A673 (cell line): Measurements from ENCODE around the gene MSH3. TPM values are rescaled to one million over a fixed set of nuclear protein-coding genes. Genes with fewer than 3 reads are reported as not detected.

Experiments
- BruUV-seq: library from RNA; stranded (reverse); fragments of 400-500 nt; replicated peaks from 2 replicates; lab custom pipeline; 2021; lab: Mats Ljungman, UMichigan
- CTCF ChIA-PET: fragments of 300-600 bp; sonication (Branson Sonifier 250); formaldehyde crosslinking; loops from one replicate; lab custom pipeline; 2022; ENCODE audit warnings: antibody characterized with exemption; lab: Charles Lee
- POLR2A ChIA-PET: fragments of 300-600 bp; sonication (Branson Sonifier 250); formaldehyde crosslinking; loops from one replicate; lab custom pipeline; 2022; ENCODE audit warnings: antibody characterized with exemption; ENCODE audit not compliant: low non-redundant PET; lab: Charles Lee
- DNase-seq: peaks from one replicate; pipeline ENCODE4 v3.0.0-alpha.2; 2015; ENCODE audit warnings: low spot score
- H3K27ac ChIP-seq: fragments of 200-600 bp; sonication (generic); 2 replicates; pipeline ENCODE4 v1.5.1; 2016; ENCODE audit warnings: mixed run types, low read depth, mild to moderate bottlenecking, mixed read lengths, antibody characterized with exemption, low read length; ENCODE audit not compliant: poor library complexity, severe bottlenecking
- H3K27me3 ChIP-seq: fragments of 200-600 bp; sonication (generic); replicated peaks from 2 replicates; pipeline ENCODE4 v1.6.1; 2017; ENCODE audit warnings: mixed run types, low read depth, mild to moderate bottlenecking, mixed read lengths, antibody characterized with exemption, low read length; ENCODE audit not compliant: insufficient read depth, poor library complexity
- H3K36me3 ChIP-seq: fragments of 200-600 bp; sonication (generic); 2 replicates; pipeline ENCODE4 v1.6.1; 2016; ENCODE audit warnings: mixed run types, mild to moderate bottlenecking, mixed read lengths, antibody characterized with exemption, low read length; ENCODE audit not compliant: insufficient read depth, poor library complexity, severe bottlenecking
- H3K4me1 ChIP-seq: fragments of 200-600 bp; sonication (generic); 2 replicates; pipeline ENCODE4 v1.6.1; 2017; ENCODE audit warnings: mixed run types, mild to moderate bottlenecking, mixed read lengths, antibody characterized with exemption, low read length; ENCODE audit not compliant: insufficient read depth, poor library complexity, severe bottlenecking
- H3K4me3 ChIP-seq: fragments of 200-600 bp; sonication (generic); 2 replicates; pipeline ENCODE4 v1.5.1; 2016; ENCODE audit warnings: low read depth, mixed run types, mild to moderate bottlenecking, mixed read lengths, low read length; ENCODE audit not compliant: poor library complexity, severe bottlenecking
- H3K9me3 ChIP-seq: fragments of 200-600 bp; sonication (generic); 2 replicates; pipeline ENCODE4 v1.6.1; 2016; ENCODE audit warnings: mixed run types, low read depth, mild to moderate bottlenecking, mixed read lengths, antibody characterized with exemption, low read length; ENCODE audit not compliant: poor library complexity, severe bottlenecking
- EZH2 ChIP-seq: fragments of 200-600 bp; sonication (generic); IDR thresholded peaks from 2 replicates; pipeline ENCODE4 v1.6.1; 2017; ENCODE audit warnings: borderline replicate concordance, low read depth, mild to moderate bottlenecking, mixed read lengths, antibody characterized with exemption, low read length; ENCODE audit not compliant: poor library complexity, severe bottlenecking
- intact Hi-C: fragments of 100-400 bp; cut with micrococcal nuclease; formaldehyde crosslinking; loops from one replicate; pipeline ENCODE4 v1.10.0; 2022; ENCODE audit not compliant: unreplicated experiment
- total RNA-seq: library from RNA; stranded (reverse); gene quantifications from 2 replicates; pipeline ENCODE4 v1.2.3, GENCODE V29; 2021
- TF ChIP-seq, protein P1 (sequence below): fragments of 300-800, 200-600 bp; sonication (generic); conservative IDR thresholded peaks from 2 replicates; pipeline ENCODE4 v1.5.1; 2017; ENCODE audit warnings: low read depth, mild to moderate bottlenecking, antibody characterized with exemption, low read length, moderate library complexity, mixed read lengths

Gene MSH3
- total RNA-seq, 1 experiment from 2014 or later: 16.2 TPM

DNA sequence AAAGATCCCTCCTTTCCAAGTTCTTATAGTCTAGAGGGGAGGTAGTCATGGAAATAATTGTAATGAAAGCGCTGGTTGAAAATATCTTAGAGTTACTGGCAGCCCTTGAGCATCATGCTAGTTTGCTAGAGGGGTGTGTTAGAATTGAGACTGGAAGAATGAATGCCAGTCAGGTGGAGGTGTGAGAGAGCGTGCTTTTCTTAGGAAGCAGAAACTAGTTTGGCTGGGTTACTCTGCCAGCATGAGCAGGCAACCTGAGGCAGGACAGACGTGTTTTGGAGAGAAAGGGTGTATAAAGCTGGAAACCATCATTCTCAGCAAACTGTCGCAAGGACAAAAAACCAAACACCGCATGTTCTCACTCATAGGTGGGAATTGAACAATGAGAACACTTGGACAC is 43.9 kb downstream of the MSH3 start:
- ChIA-PET CTCF (no interaction called here), POLR2A (no interaction called here)
- Histone ChIP-seq H3K4me3 (no peak overlapping the region), H3K27ac (no peak overlapping the region), H3K36me3 (no peaks in the 10 kb centered on the region), H3K9me3 (no peaks in the 10 kb centered on the region), H3K4me1 (no peaks in the 10 kb centered on the region), H3K27me3 (no peaks in the 10 kb centered on the region)
- TF ChIP-seq EZH2: no peak
- TF ChIP-seq, protein P1, sequence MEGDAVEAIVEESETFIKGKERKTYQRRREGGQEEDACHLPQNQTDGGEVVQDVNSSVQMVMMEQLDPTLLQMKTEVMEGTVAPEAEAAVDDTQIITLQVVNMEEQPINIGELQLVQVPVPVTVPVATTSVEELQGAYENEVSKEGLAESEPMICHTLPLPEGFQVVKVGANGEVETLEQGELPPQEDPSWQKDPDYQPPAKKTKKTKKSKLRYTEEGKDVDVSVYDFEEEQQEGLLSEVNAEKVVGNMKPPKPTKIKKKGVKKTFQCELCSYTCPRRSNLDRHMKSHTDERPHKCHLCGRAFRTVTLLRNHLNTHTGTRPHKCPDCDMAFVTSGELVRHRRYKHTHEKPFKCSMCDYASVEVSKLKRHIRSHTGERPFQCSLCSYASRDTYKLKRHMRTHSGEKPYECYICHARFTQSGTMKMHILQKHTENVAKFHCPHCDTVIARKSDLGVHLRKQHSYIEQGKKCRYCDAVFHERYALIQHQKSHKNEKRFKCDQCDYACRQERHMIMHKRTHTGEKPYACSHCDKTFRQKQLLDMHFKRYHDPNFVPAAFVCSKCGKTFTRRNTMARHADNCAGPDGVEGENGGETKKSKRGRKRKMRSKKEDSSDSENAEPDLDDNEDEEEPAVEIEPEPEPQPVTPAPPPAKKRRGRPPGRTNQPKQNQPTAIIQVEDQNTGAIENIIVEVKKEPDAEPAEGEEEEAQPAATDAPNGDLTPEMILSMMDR: no peak
- no peak for DNase-seq
- no TSS peak for BruUV-seq
- intact Hi-C loops: no loop called here

DNA sequence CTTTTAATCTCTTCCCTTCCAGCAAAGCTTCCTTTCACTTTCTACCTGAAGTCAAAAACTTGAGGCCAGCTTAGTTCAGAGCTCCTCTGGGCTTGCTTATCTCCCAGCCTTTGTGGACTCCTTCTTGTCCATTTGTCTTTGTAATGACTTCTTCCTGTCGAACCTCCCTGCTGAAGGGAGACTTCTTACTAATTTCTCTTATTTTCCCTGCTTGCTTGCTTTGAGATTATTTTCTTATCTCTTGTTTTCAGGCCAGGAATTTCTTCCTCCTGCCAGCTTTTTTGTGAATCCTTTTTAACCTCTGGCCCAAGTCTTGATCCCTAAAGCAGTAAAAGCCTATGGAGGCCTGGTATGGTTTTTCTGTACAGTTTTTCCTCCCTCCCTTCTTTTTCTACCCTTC is 47.1 kb downstream of the MSH3 start:
- ChIA-PET POLR2A (no interaction called here), CTCF (no interaction called here)
- H3K36me3 ChIP-seq: no peaks in the 10 kb centered on the region
- no peak overlapping the region for H3K27ac ChIP-seq
- no peak for DNase-seq
- no peak overlapping the region for H3K4me3 ChIP-seq
- no peaks in the 10 kb centered on the region for H3K9me3 ChIP-seq
- no peaks in the 10 kb centered on the region for H3K4me1 ChIP-seq
- BruUV-seq: no TSS peak
- H3K27me3 ChIP-seq: no peaks in the 10 kb centered on the region
- intact Hi-C loops: no loop called here
- TF ChIP-seq, protein P1: no peak
- TF ChIP-seq EZH2: no peak

DNA sequence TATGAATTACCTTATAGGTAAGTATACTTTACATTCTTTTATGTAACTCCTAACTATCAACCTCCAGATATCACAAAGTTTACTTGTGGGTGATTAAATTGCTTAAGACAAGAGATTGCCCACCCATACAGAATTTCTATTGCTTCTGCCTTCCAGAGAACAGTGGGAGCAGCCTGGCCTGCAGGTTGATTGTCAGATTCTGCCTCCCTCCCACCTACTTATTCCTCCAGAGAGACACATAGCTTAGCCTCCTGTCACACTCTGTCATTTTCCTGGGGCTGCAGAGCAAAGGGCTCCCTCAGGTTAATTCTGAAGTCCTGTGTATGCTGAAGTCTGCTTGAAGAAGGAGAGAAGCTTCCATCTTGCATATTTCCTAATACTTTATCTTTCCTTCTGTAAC is 48.8 kb downstream of the MSH3 start:
- no peak overlapping the region for H3K27ac ChIP-seq
- H3K9me3 ChIP-seq: no peaks in the 10 kb centered on the region
- BruUV-seq: no TSS peak
- no peaks in the 10 kb centered on the region for H3K27me3 ChIP-seq
- no peak overlapping the region for H3K4me3 ChIP-seq
- intact Hi-C loops: no loop called here
- TF ChIP-seq EZH2: no peak
- TF ChIP-seq, protein P1: no peak
- no peaks in the 10 kb centered on the region for H3K36me3 ChIP-seq
- no peaks in the 10 kb centered on the region for H3K4me1 ChIP-seq
- POLR2A ChIA-PET: no interaction called here
- DNase-seq: no peak
- CTCF ChIA-PET: no interaction called here
